Ramos (cell line): ENCODE measurements around the gene CDK5RAP1.
"Not testable (repeated sequence)": the region's sequence is repeated elsewhere in the genome, so short reads cannot be mapped to it uniquely, and the experiment has no call there.

Experiments
- in situ Hi-C: fragments of 300-500 bp; cut with MboI; formaldehyde crosslinking; loops from one replicate; pipeline ENCODE4 v1.14.3; 2022; ENCODE audit warnings: low sequenced_read_pairs; ENCODE audit not compliant: unreplicated experiment

CDK5RAP1 gene

GRCh38 chr20:33419140-33419974 lies 18.0 kb upstream of the CDK5RAP1 start:
- in situ Hi-C loops, result no loop called here

GRCh38 chr20:33418033-33418432 lies 16.7 kb upstream of the CDK5RAP1 start:
- in situ Hi-C loops, result no loop called here

GRCh38 chr20:33415948-33416347 lies 14.6 kb upstream of the CDK5RAP1 start:
- in situ Hi-C loops, result no loop called here

- in situ Hi-C loops, result no loop called here
Observed at GRCh38 chr20:33412484-33412838, 11.1 kb upstream of the CDK5RAP1 start.

DNA sequence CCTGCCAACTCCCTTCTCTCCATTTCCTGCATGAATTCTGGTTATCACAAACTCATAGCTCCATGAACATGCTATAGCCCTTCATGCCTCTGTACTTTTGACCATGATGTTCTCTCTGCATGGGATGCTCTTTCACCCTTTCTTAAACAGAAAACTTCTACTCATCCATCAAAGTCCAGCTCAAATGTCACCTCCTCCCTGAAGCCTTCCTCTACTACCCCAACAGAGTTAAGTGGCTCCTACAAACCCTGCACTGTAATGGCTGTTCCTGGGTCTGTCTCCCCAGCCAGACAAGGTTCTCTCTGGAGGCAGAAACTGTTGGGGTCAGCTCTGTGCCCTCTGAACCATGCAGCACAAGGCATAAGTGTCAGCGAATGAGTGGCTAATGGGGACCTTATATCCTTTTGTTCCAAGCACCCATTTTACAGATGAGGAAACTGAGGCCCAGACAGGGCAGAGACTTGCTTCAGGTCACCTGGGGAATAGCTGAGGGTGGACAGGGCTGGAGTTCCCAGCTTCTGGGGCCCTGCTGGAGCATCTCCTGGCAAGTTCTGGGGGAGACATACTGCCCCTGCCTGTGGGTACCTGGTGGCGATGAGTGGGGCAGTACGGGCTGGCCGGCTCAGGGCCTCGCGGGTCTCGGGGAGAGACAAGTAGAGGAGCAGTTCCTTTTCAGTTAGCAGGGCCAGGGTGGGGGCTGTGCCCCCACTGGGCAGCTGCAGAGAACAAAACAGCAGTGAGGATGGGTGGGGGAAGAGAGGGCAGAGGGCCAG lies 10.6 kb upstream of the CDK5RAP1 start:
- in situ Hi-C loops, result no loop called here

DNA sequence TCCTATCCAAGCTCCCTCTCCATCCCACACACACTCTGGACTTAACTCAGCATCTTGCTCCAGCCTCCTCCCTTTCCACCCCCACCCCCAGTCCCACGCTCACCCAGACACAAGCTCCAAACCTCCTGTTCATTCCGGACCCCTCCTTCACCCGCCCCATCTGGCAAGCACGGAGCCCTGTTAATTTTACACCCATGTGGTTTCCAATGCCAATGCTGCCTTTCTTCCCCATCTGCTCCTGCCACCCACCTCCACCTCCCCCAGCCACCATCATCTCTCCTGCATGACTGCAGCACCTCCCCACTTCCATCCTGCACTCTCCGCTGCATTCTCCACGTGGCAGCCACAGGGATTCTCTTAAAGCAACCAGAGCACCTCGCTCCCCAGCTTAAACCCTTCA lies 9.9 kb upstream of the CDK5RAP1 start:
- in situ Hi-C loops, result no loop called here

GRCh38 chr20:33410081-33410742 lies 8.9 kb upstream of the CDK5RAP1 start:
- in situ Hi-C loops, result no loop called here

- in situ Hi-C loops, result no loop called here
Observed at GRCh38 chr20:33408716-33409654, 7.7 kb upstream of the CDK5RAP1 start.

DNA sequence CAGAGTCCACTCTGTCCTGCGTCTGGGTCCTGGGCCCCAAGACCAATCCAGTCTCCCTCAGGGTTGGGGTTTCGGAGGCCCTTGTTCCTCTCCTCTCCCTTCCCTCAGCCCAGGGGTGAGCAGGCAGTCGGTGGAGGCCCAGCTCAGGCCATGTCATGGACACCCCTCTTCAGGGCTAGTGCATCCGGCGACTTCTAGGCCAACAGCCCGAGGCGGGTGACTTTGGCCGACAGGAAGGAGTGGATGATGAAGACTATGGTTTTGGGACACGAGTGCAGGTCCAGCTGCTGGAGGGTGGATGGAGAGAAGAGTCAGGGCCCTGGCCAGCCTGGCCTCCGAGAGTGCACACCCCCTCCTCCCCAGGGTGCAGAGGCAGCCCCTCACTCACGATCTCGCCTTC lies 7.0 kb upstream of the CDK5RAP1 start:
- in situ Hi-C loops, result no loop called here

DNA sequence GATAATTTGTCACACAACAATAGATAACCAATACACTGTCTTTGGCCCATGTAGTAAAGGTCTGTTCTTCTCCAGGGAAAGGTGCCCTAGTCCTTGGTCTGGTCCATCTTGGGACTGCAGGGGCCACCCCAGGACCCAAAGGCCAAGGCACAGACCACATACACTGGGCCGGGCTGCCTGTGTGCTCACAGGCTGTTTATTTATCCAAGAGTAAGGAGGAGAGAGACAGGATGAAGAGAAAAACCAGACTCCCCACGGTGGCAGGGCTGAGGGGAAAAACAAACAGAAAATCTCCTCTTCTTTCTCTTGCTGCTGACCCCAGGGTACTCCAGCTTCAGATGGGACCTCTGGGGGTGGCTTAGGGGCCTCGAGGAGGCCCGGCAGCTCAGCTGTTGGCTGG lies 6.5 kb upstream of the CDK5RAP1 start:
- in situ Hi-C loops, result no loop called here

- in situ Hi-C loops, result no loop called here
Observed at GRCh38 chr20:33407251-33407650, 5.9 kb upstream of the CDK5RAP1 start.

GRCh38 chr20:33404281-33404680 lies 3.0 kb upstream of the CDK5RAP1 start:
- in situ Hi-C loops, result no loop called here

DNA sequence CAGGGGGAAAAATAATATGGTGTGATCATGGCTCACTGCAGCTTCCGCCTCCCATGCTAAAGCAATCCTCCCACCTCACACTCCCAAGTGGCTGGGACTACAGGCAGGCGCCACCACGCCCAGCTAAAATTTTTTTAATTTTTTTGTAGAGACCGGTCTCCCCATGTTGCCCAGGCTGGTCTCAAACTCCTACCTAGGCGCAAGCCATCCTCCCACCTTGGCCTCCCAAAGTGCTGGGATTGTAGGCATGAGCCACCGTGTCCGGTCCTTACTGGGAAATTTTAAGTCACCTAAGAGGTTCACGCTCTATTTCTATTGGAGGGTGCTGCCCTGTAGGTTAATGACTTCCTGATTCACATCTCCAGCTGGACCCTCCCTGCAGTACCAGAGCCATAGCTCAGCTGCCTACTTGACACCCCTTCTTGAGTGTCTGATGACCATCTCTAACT lies 626 bp upstream of the CDK5RAP1 start:
- in situ Hi-C loops, result no loop called here

DNA sequence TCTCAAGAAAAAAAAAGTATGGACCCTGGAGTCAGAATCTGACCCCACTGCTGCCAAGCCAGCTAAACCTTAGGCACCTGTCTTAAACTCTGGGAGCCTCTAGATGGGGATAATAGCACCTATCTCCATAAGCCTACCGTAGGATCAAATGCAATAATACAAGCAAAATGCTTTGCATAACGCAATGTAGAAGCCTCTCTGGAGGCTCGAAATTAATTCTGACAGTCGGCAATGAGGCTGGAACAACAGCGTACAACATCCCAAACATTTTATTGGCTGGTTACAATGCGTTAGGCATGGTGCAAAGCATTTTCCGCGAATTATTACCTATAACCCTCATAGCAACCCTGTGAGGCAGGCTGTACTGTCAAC lies 521 bp downstream of the CDK5RAP1 start:
- in situ Hi-C loops, result no loop called here

DNA sequence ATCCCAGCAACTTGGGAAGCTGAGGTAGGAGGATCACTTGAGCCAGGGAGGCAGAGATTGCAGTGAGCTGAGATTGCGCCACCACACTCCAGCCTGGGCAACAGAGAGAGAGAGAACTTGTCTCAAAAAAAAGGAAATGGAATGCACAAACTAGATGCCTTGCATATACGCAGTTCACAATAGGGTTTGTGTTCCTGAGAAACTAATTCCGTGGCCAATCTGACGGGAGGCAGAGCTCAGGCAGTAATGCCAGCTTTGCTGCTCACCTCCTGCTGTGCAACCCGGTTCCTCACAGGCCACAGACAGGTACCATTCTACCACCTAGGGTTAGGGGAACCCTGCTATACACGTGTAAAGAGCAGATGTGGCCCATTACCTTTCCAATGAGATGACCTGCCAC lies 1.4 kb downstream of the CDK5RAP1 start:
- in situ Hi-C loops, result no loop called here

DNA sequence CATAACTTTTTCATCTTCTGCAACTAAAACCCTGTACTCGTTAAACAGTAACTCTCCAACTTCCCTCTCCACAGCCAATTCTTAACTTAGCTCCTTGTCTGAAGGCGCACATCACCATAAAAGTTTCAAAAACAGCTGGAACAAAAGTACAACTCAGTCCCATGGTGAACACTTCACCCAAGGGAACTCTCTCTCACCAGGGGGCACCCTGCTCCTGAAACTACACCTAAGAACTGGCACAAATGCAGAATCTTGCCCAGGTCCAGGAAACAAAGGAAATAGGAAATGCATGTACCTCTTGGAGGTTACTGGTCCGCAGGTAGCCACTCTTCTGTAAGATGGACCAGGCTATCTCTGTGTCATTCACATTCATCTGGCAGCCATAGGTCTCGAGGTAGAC lies 6.6 kb downstream of the CDK5RAP1 start:
- in situ Hi-C loops, result no loop called here

- in situ Hi-C loops, result no loop called here
Observed at GRCh38 chr20:33393609-33394008, 7.7 kb downstream of the CDK5RAP1 start.

DNA sequence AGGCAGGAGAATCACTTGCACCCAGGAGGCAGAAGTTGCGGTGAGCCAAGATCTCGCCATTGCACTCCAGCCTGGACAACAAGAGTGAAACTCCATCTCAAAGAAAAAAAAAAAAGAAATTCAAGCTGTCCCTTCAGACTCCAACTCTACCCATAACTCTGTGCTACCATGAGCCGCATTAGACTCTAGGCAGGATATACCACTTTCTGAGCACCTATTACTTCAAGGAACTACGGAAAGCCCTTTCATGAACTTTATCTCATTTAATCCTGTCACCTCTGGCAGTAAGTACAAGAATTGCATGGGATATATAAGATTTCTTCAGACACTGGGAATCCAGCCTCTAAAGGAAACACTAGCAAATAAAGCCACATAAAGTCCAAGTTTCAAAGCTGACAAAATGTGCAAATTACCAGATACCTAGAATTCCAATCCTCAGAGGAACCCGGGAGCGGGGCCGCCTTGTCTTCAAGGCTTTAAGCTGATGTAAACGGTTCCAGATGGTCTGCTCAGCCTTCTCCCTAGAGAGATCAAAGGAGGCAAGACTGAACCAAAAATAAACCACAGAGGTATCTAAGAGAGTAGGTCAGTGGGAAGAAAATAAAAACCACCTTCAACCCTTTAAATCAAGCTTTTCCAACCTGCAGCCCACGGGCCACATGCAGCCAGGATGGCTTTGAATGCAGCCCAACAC lies 9.4 kb downstream of the CDK5RAP1 start:
- in situ Hi-C loops, result no loop called here

- in situ Hi-C loops, result not testable (repeated sequence)
Observed at GRCh38 chr20:33389326-33389725, 12.0 kb downstream of the CDK5RAP1 start.
